ENCODE data around the gene HDAC8.

The HDAC8 gene

GRCh38 chrX:72297953-72298730, 274.5 kb downstream of the HDAC8 start:
- Histone ChIP-seq H3K79me2 (ENCODE audit: insufficient read depth, low read length) (no peaks in the 10 kb centered on the region), H2AFZ (ENCODE audit: low read depth, low read length, severe bottlenecking) (no peak overlapping the region), H3K4me3 (ENCODE audit: insufficient read depth, low read length, poor library complexity, severe bottlenecking) (no peak overlapping the region), H3K27ac (ENCODE audit: low read depth, low read length) (no peak overlapping the region), H3K27me3 (ENCODE audit: low read length) (no peaks in the 10 kb centered on the region), H3K9me2 (replicated peaks; ENCODE audit: insufficient read depth, low read length) (no peaks in the 10 kb centered on the region), H3K9ac (ENCODE audit: low read length) (no peak overlapping the region), H3K9me3 (ENCODE audit: insufficient read depth, low read length) (no peaks in the 10 kb centered on the region), H4K20me1 (ENCODE audit: low read depth, low read length) (no peaks in the 10 kb centered on the region), H3K36me3 (ENCODE audit: low read length) (no peaks in the 10 kb centered on the region), H3K4me2 (ENCODE audit: low read depth, low read length, poor library complexity, severe bottlenecking) (no peak overlapping the region), H3F3A (ENCODE audit: insufficient read depth) (no peaks in the 10 kb centered on the region)
- TF ChIP-seq CTCF (IDR thresholded peaks at IDR 0.05; ENCODE audit: insufficient read depth, low read length, poor library complexity, severe bottlenecking), result no peak
- TF ChIP-seq EZH2phosphoT487 (conservative IDR thresholded peaks at IDR 0.05; ENCODE audit: low read length), result no peak

DNA sequence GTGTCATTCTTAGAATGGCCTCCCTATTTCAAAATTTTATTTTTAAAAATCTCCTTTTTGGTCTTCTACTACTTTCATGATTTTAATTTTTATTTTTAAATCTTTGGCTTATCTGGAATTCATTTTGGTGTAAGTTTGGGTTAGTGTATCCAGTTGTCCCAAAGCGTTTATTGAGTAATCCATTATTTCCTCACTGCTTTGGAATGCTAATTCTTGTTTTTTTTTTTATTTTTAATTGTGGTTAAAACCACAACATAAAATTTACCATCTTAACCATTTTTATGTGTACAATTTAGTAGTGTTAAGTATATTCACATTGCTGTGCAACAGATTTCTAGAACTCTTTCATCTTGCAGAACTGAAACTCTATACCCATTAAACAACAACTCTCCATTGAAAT, 275.7 kb downstream of the HDAC8 start:
- TF ChIP-seq CTCF (IDR thresholded peaks at IDR 0.05; ENCODE audit: insufficient read depth, low read length, poor library complexity, severe bottlenecking) (no peak), EZH2phosphoT487 (conservative IDR thresholded peaks at IDR 0.05; ENCODE audit: low read length) (no peak)
- H2AFZ ChIP-seq (ENCODE audit: low read depth, low read length, severe bottlenecking), result no peak overlapping the region
- no peaks in the 10 kb centered on the region for H3F3A ChIP-seq (ENCODE audit: insufficient read depth)
- no peak overlapping the region for H3K9ac ChIP-seq (ENCODE audit: low read length)
- no peak overlapping the region for H3K4me2 ChIP-seq (ENCODE audit: low read depth, low read length, poor library complexity, severe bottlenecking)
- H3K27me3 ChIP-seq (ENCODE audit: low read length), result no peaks in the 10 kb centered on the region
- H3K36me3 ChIP-seq (ENCODE audit: low read length), result no peaks in the 10 kb centered on the region
- H3K27ac ChIP-seq (ENCODE audit: low read depth, low read length), result no peak overlapping the region
- H3K79me2 ChIP-seq (ENCODE audit: insufficient read depth, low read length), result no peaks in the 10 kb centered on the region
- no peaks in the 10 kb centered on the region for H3K9me2 ChIP-seq (replicated peaks; ENCODE audit: insufficient read depth, low read length)
- no peaks in the 10 kb centered on the region for H4K20me1 ChIP-seq (ENCODE audit: low read depth, low read length)
- no peak overlapping the region for H3K4me3 ChIP-seq (ENCODE audit: insufficient read depth, low read length, poor library complexity, severe bottlenecking)
- H3K9me3 ChIP-seq (ENCODE audit: insufficient read depth, low read length), result no peaks in the 10 kb centered on the region

DNA sequence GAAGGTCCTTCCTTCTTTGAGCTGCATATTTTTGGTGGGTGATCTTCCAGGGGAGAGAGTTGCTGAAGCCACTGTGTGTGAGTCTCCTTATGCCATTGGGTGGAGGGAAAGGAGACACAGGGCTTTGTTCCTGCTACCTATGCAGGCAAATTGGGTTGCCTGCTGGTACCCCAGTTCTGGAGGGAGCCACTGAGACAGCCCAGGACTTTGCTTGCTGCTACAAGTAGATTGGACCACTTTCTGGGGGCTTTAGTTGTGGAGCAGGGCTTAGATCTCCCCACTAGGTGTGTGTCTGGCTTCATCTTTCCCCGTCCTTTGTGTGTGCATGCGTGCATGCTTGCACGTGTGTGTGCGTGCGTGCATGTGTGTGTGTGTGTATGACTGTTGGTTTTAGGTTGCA, 276.9 kb downstream of the HDAC8 start:
- H3K9me3 ChIP-seq (ENCODE audit: insufficient read depth, low read length), result no peaks in the 10 kb centered on the region
- no peak overlapping the region for H3K27ac ChIP-seq (ENCODE audit: low read depth, low read length)
- no peaks in the 10 kb centered on the region for H3K36me3 ChIP-seq (ENCODE audit: low read length)
- H3K27me3 ChIP-seq (ENCODE audit: low read length), result no peaks in the 10 kb centered on the region
- H3K79me2 ChIP-seq (ENCODE audit: insufficient read depth, low read length), result no peaks in the 10 kb centered on the region
- H3K9ac ChIP-seq (ENCODE audit: low read length), result no peak overlapping the region
- no peaks in the 10 kb centered on the region for H3K9me2 ChIP-seq (replicated peaks; ENCODE audit: insufficient read depth, low read length)
- no peak overlapping the region for H2AFZ ChIP-seq (ENCODE audit: low read depth, low read length, severe bottlenecking)
- TF ChIP-seq EZH2phosphoT487 (conservative IDR thresholded peaks at IDR 0.05; ENCODE audit: low read length), result no peak
- no peak for TF ChIP-seq CTCF (IDR thresholded peaks at IDR 0.05; ENCODE audit: insufficient read depth, low read length, poor library complexity, severe bottlenecking)
- H3K4me2 ChIP-seq (ENCODE audit: low read depth, low read length, poor library complexity, severe bottlenecking), result no peak overlapping the region
- H3F3A ChIP-seq (ENCODE audit: insufficient read depth), result no peaks in the 10 kb centered on the region
- no peaks in the 10 kb centered on the region for H4K20me1 ChIP-seq (ENCODE audit: low read depth, low read length)
- no peak overlapping the region for H3K4me3 ChIP-seq (ENCODE audit: insufficient read depth, low read length, poor library complexity, severe bottlenecking)

Measured in SU-DHL-6 (cell line).